B cell (primary cell): ENCODE data around the gene MFAP5.

Experiments used
- CTCF ChIP-seq: fragments of 200-600 bp; IDR thresholded peaks from one replicate; pipeline ENCODE4 v1.8.0; 2022; ENCODE audit warnings: antibody characterized with exemption, mild to moderate bottlenecking
- EZH2 ChIP-seq: IDR thresholded peaks from 2 replicates; pipeline ENCODE4 v1.6.1; 2012; ENCODE audit warnings: borderline replicate concordance, low read depth, mild to moderate bottlenecking, moderate library complexity, low read length; ENCODE audit not compliant: insufficient read depth, poor library complexity, severe bottlenecking

GRCh38 chr12:8672381-8672780 is 9.8 kb upstream of the MFAP5 start:
- TF ChIP-seq CTCF = no peak
- TF ChIP-seq EZH2 = no peak
